ENCODE results near the gene VSIG10L2.

The VSIG10L2 gene

DNA sequence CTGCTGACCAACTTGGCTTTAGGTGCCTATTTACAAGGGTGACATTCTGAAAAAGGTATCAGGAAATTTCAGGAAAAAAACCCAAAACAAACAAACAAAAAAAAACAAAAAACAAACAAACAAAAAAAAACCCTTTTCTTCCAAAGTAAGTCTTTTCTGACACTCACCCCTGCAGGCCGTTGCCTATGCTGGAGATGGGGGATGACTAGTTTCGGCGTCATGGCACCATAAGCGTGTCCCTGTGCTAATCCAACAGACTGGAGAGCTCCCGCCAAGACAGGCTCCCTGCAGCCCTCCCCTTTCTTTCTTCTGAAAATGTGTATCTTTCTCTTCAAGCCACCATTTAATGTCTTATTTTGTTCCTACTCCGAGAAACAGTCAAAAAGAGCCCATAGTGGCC is 13.7 kb downstream of the VSIG10L2 start:
- TF ChIP-seq, protein P1, sequence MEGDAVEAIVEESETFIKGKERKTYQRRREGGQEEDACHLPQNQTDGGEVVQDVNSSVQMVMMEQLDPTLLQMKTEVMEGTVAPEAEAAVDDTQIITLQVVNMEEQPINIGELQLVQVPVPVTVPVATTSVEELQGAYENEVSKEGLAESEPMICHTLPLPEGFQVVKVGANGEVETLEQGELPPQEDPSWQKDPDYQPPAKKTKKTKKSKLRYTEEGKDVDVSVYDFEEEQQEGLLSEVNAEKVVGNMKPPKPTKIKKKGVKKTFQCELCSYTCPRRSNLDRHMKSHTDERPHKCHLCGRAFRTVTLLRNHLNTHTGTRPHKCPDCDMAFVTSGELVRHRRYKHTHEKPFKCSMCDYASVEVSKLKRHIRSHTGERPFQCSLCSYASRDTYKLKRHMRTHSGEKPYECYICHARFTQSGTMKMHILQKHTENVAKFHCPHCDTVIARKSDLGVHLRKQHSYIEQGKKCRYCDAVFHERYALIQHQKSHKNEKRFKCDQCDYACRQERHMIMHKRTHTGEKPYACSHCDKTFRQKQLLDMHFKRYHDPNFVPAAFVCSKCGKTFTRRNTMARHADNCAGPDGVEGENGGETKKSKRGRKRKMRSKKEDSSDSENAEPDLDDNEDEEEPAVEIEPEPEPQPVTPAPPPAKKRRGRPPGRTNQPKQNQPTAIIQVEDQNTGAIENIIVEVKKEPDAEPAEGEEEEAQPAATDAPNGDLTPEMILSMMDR (IDR thresholded peaks at IDR 0.05; ENCODE audit: low read depth, low read length), result no peak
- DNase-seq (ENCODE audit: low read depth, low spot score), result no peak
- in situ Hi-C loops (cut with HindIII; ENCODE audit: low sequenced_read_pairs), result no loop called here
- no peak overlapping the region for H3K4me3 ChIP-seq (ENCODE audit: low read depth, low read length)

DNA sequence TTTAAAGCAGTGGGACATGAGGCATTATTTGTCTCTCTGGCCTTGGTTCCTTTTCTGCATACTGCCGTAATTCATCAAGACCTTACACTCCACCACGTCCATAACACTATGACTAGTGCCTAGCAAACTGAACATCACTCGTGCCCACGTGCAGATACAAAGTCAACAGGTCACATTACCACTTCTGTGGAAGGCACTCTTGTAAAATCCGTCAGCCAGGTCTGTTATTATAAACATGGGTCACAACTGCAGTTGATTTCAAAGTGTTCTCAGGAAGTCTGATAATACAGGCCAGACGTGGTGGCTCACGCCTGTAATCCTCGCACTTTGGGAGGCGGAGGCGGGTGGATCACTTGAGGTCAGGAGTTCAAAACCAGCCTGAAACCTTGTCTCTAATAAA is 14.1 kb downstream of the VSIG10L2 start:
- H3K4me3 ChIP-seq (ENCODE audit: low read depth, low read length), result no peak overlapping the region
- in situ Hi-C loops (cut with HindIII; ENCODE audit: low sequenced_read_pairs), result no loop called here
- TF ChIP-seq, protein P1 (IDR thresholded peaks at IDR 0.05; ENCODE audit: low read depth, low read length), result no peak
- DNase-seq (ENCODE audit: low read depth, low spot score), result no peak

DNA sequence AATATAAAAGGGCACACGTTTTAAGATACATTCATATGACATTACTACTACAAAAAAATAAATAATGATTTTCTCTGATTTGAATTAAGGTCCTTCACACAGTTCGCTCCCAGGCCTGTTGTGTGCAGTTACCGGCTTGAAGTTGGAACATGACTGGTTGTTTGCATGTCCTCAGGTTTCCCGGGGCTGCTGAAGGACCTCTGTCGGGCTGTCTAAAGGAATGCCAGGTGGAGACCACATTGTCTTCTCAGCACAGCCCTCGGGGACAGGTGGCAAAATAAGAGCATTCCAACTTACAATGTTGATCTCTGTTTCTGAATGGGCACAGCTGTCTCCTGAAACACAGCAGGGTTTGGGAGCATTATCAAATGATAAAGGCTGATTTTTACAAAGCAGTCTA is 14.9 kb downstream of the VSIG10L2 start:
- in situ Hi-C loops (cut with HindIII; ENCODE audit: low sequenced_read_pairs), result no loop called here
- TF ChIP-seq, protein P1 (IDR thresholded peaks at IDR 0.05; ENCODE audit: low read depth, low read length), result no peak
- no peak overlapping the region for H3K4me3 ChIP-seq (ENCODE audit: low read depth, low read length)
- no peak for DNase-seq (ENCODE audit: low read depth, low spot score)

DNA sequence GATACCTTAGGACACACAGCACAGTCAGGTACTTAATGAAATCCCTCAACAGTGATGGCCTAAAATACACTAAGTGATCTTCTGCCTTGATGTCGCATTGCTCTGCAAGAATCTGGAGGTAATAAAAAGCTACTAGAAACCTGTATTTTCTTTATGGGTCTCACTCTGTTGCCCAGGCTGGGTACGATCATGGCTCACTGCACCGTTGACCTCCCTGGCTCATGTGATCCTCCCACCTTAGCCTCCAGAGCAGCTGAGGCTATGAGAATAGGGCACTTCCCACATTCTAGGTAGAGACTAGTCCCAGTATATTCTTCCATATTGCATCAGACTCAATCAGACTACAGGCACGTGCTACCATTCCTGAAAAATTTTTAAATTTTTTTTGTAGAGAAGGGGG is 21.7 kb downstream of the VSIG10L2 start:
- TF ChIP-seq, protein P1 (IDR thresholded peaks at IDR 0.05; ENCODE audit: low read depth, low read length), result no peak
- in situ Hi-C loops (cut with HindIII; ENCODE audit: low sequenced_read_pairs), result no loop called here
- DNase-seq (ENCODE audit: low read depth, low spot score), result no peak
- no peak overlapping the region for H3K4me3 ChIP-seq (ENCODE audit: low read depth, low read length)

DNA sequence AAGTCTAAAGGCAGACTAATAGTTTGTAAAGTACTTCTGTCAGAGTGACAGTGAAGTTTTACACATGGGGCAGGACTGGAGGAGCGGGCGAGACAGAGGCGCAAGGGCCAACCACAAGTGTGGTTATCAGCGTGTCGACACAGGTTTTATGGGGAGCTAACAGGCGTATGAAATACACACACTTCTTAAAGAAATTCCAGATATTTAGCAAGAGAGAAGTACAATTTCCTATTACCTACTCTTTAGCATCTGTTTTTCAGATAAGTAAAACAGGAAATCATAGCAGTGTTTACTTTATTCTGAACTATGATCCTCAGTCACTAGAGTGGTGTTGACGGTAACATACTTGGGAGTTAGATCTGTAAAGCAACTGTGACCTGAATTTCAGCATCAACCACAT is 22.5 kb downstream of the VSIG10L2 start:
- in situ Hi-C loops (cut with HindIII; ENCODE audit: low sequenced_read_pairs), result no loop called here
- TF ChIP-seq, protein P1 (IDR thresholded peaks at IDR 0.05; ENCODE audit: low read depth, low read length), result no peak
- H3K4me3 ChIP-seq (ENCODE audit: low read depth, low read length), result no peak overlapping the region
- no peak for DNase-seq (ENCODE audit: low read depth, low spot score)

DNA sequence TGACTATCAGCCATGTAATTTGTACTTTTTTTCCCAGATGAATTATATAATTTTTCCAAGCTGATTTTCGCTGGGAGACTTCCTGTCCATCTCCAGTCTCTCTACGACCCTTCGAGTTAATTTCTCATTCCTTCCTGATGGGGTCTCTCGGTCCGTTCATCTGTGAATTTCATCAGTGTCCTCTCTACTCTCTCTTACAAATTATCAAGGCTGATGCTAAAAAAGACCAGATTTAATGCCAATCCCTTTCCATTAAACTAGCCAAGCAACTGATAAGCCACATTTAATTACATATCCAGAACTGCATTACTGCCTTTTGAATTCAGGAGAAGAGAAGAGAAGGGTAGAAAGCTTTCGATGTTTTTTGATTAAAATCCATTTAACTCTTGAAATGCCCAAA is 25.8 kb downstream of the VSIG10L2 start:
- H3K4me3 ChIP-seq (ENCODE audit: low read depth, low read length), result no peak overlapping the region
- DNase-seq (ENCODE audit: low read depth, low spot score), result no peak
- in situ Hi-C loops (cut with HindIII; ENCODE audit: low sequenced_read_pairs), result no loop called here
- TF ChIP-seq, protein P1 (IDR thresholded peaks at IDR 0.05; ENCODE audit: low read depth, low read length), result no peak

DNA sequence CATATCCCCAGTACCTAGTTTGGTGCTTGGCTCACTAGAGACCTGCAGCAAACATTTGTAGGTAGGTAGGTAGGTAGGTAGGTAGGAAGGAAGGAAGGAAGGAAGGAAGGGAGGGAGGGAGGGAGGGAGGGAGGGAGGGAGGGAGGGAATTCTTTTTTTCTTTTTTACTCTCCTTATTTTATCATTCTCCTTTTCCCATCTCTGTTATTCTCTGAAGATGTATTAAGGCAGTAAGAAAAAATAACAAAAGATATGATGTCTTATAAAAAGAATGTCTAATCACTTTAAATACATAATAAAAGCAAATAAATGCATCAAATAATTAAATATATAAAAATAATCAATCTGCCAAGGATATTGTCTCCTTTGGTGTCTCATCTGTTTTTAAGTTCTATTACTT is 28.4 kb downstream of the VSIG10L2 start:
- no peak overlapping the region for H3K4me3 ChIP-seq (ENCODE audit: low read depth, low read length)
- in situ Hi-C loops (cut with HindIII; ENCODE audit: low sequenced_read_pairs), result no loop called here
- TF ChIP-seq, protein P1 (IDR thresholded peaks at IDR 0.05; ENCODE audit: low read depth, low read length), result no peak
- no peak for DNase-seq (ENCODE audit: low read depth, low spot score)

Data from astrocyte of the spinal cord (primary cell).